ENCODE data around the gene CADM1. TPM values are rescaled to one million over a fixed set of nuclear protein-coding genes. Genes with fewer than 3 reads are reported as not detected.

The CADM1 gene
- total RNA-seq, 2 donors from 2014 or later, result 0.81 to 2.2 TPM

DNA sequence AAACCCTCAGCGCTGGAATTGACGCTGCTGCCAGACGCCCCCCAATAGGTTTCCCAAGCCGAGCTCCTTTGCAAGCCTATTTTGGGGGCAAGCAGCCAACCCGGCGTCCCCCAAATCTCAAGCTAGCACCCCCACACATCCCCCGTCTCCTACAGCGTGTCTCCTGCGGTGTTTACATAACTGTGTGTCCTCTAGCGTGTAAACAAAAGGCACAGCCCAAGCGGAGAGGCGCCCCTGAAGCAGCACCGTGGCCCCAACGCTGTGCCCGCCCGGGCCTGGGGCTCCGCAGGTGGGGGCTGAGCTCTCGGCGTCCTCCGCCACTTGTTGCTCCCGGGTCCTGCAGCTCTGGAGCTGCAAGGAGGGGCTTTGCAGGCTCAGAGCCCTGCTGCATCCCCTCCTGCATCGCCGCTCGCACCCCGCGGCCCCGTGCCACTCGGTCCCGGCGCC lies 1.6 kb downstream of the CADM1 start:
- Mint-ChIP-seq H3K4me1 (no peaks in the 10 kb centered on the region), H3K27ac (no peak overlapping the region), H3K27me3 (peaks cover 32% of the 10 kb centered on the region), H3K4me3 (no peak overlapping the region), H3K36me3 (ENCODE audit: low read depth) (peaks cover 2% of the 10 kb centered on the region)
- no peaks in the 10 kb centered on the region for H3K9me3 ChIP-seq (ENCODE audit: control insufficient read depth, low read length, poor library complexity, severe bottlenecking)
- no peak for DNase-seq
- no peak for ATAC-seq

DNA sequence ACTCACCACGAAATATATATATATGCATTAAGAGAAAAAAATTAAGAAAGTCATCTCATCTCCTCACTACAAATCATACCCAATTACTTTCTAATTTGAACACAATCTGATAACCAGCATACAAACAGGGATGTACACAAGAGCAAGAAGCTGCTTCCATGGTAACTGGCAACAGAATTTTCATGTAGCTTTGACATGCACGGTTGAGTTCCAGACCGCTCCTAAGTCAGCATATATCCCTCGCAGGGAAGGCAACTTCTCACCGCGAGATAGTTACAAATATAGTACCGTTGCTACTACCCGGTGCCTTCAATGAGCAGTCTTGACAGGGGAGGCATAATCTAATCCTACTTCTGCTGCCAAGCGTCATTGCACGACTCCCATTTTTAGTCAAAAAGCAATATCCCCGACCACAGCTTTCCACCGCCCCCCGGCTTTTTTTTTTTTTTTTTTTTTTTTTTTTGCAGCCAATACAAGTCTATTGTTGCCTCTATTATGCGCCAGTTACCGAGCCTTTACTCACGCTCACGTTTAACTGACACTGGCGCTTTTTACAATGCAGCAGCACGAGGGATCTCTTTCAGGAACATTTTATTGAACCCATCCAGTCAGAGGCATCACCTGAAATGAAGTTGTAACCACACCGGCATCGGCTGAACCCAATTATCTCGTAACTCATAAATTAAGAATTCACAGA lies 2.2 kb downstream of the CADM1 start:
- DNase-seq (no peak), ATAC-seq (no peak)
- Mint-ChIP-seq H3K27me3 (peaks cover 31% of the 10 kb centered on the region), H3K27ac (no peak overlapping the region), H3K4me3 (no peak overlapping the region), H3K4me1 (no peaks in the 10 kb centered on the region), H3K36me3 (ENCODE audit: low read depth) (peaks cover 2% of the 10 kb centered on the region)
- H3K9me3 ChIP-seq (ENCODE audit: control insufficient read depth, low read length, poor library complexity, severe bottlenecking), result no peaks in the 10 kb centered on the region

DNA sequence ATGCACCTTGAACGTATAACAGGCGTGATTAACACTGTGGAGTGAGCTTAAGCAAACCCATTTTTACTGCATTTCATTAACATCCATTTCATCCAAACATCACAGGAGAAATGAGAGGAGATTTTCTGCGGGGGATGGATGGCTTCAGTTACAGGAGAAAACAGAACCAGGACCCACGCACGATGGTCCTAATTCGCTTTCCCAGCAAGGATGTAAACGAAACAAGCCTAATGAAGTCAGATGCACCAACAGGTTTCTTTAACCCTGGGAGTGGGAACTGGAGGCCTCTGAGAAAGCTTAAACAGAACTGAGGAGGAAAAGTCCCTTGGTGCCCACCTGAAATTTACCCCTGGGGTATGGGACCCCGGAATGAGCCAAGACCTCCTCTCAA lies 2.7 kb downstream of the CADM1 start:
- no peaks in the 10 kb centered on the region for H3K9me3 ChIP-seq (ENCODE audit: control insufficient read depth, low read length, poor library complexity, severe bottlenecking)
- ATAC-seq (no peak), DNase-seq (no peak)
- Mint-ChIP-seq H3K36me3 (ENCODE audit: low read depth) (peaks cover 2% of the 10 kb centered on the region), H3K27ac (no peak overlapping the region), H3K4me3 (no peak overlapping the region), H3K4me1 (no peaks in the 10 kb centered on the region), H3K27me3 (peaks cover 30% of the 10 kb centered on the region)

DNA sequence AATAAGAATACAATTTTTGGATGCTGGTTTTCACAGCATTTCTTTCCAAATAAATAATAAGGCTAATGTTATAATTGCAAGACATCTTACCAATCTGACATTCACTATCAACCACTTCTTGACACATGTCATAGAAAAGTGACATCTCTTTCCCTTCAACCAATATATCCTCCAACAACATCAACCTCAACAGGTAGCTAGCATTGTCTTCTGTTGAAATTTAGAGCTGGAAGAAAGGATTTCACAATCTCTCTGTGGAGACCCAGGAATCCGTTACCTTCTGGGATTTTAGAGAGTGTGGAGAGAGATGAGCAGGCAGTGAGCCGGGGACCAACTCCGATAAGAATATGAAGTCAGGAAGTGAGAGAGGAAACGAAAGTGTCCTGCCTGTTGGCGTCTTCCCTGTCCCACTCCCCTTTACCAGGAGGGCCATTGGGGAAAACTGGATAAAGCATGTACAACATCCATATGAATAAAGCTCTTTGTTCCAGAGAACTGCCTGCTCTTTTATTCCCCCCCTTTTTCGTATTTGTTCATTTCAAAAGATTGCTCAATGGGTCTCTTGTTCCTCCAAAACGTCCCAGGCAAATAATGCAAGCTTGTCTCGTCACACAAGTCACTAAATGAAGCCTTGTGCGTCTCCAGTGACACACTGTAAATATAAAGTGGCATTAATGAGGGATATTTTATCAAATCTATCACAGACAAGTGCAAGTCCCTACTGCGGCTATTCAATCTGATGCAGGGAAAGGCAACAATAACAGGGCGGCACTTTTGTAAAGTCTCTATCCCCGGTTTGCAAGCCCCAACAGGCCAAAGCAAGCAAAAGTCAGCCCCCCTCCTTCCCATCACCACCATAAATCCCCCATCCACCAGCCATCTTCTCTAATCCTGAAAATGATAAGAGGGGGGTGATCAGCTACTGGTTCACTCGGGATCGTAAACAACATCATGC lies 3.4 kb downstream of the CADM1 start:
- H3K9me3 ChIP-seq (ENCODE audit: control insufficient read depth, low read length, poor library complexity, severe bottlenecking), result no peaks in the 10 kb centered on the region
- ATAC-seq (no peak), DNase-seq (no peak)
- Mint-ChIP-seq H3K27ac (no peak overlapping the region), H3K4me1 (no peaks in the 10 kb centered on the region), H3K36me3 (ENCODE audit: low read depth) (peaks cover 2% of the 10 kb centered on the region), H3K4me3 (no peak overlapping the region), H3K27me3 (peaks cover 30% of the 10 kb centered on the region)

DNA sequence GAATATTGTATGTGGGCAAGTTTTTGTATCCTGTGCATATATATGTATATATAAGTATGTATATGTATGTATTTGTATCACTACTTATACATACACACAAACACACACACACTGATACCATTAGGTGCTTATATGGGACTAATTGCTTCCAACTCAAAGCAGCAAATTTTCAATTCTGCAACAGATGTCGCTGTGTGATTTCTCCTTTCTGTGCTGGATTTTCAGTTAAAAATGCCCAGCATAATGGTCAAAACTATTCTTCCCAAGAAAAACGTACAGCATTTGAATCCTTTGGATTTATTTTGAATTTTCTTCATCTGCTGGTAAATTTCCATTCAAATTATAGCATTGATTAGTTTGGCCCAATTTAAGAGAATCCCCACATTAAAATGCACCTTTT lies 4.3 kb downstream of the CADM1 start:
- ATAC-seq, result no peak
- H3K4me3 Mint-ChIP-seq, result no peak overlapping the region

DNA sequence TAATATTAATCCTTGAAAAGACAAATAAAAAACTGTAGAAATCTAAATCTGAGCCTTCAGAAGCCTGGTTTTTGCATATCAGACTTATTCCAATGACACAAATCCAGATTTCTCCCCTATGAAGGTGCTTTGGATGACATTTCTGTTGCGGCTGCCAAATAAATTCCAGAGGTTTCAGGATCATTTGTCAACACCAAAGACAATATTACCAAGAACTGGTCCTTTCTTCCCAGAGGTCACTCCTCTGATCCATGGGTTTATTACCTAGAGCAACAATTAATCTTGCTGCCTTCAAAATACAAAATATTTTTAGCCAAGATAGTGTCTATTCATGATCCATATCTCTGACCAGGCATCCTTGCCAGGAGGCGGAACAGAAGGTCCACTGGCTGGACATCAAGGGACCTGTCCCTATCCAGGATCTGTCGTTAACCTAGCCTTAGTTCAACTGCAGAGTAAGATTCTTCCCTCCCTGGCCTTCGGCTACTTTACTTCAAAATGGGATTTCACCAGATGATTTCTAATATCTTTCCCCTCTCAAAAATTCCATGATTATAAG lies 4.9 kb downstream of the CADM1 start:
- H3K27me3 Mint-ChIP-seq, result peaks cover 24% of the 10 kb centered on the region
- H3K4me3 Mint-ChIP-seq, result no peak overlapping the region
- H3K36me3 Mint-ChIP-seq (ENCODE audit: low read depth), result no peaks in the 10 kb centered on the region
- no peak for DNase-seq
- no peak for ATAC-seq
- H3K4me1 Mint-ChIP-seq, result no peaks in the 10 kb centered on the region
- no peaks in the 10 kb centered on the region for H3K9me3 ChIP-seq (ENCODE audit: control insufficient read depth, low read length, poor library complexity, severe bottlenecking)
- H3K27ac Mint-ChIP-seq, result no peak overlapping the region

More for the DNA sequence above, 4.3 kb downstream of the CADM1 start:
- Mint-ChIP-seq H3K27me3 (peaks cover 28% of the 10 kb centered on the region), H3K27ac (no peak overlapping the region), H3K36me3 (ENCODE audit: low read depth) (peaks cover 2% of the 10 kb centered on the region), H3K4me1 (no peaks in the 10 kb centered on the region)
- no peak for DNase-seq
- H3K9me3 ChIP-seq (ENCODE audit: control insufficient read depth, low read length, poor library complexity, severe bottlenecking), result no peaks in the 10 kb centered on the region

DNA sequence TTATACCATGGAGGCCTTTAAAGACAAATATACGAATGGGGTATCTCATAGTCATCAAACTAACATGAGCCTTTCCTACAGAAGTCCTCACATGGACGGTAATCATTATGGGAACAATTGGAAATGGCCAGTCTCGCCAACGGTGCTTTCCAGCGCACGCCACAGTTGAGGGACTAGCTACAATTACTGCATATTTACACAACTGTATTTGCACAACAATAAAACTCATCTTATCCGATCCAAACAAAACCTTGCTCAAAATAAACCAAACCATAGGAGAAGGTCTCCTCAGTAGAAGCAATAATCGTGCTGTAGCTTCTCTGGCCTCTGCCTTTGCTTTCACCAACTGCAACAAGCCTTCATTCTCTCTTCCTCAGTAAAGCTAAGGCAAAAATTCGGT lies 5.9 kb downstream of the CADM1 start:
- H3K4me1 Mint-ChIP-seq, result no peaks in the 10 kb centered on the region
- H3K9me3 ChIP-seq (ENCODE audit: control insufficient read depth, low read length, poor library complexity, severe bottlenecking), result no peaks in the 10 kb centered on the region
- H3K4me3 Mint-ChIP-seq, result no peak overlapping the region
- H3K27me3 Mint-ChIP-seq, result peaks cover 24% of the 10 kb centered on the region
- ATAC-seq, result no peak
- no peak for DNase-seq
- no peaks in the 10 kb centered on the region for H3K36me3 Mint-ChIP-seq (ENCODE audit: low read depth)
- H3K27ac Mint-ChIP-seq, result no peak overlapping the region

DNA sequence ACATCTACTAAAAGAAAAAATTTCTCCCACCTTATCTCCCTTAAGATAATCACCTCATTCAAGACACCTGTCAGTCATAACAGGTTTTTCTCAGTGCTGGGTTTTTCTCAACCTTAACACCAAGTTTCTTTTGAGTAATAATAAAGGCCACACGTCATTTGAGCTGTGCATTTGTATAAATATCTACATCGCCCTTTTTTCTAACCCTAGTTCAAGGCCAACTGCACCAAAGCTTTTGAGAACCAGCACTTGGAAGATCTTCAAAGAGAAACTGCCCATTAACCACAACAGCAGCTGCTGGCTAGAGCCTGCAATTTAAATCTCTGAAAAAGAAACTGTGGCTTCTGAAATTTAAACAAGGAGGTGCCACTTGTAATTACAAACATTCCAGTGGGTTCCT lies 6.9 kb downstream of the CADM1 start:
- Mint-ChIP-seq H3K4me3 (no peak overlapping the region), H3K36me3 (ENCODE audit: low read depth) (no peaks in the 10 kb centered on the region), H3K4me1 (no peaks in the 10 kb centered on the region), H3K27me3 (peaks cover 24% of the 10 kb centered on the region), H3K27ac (no peak overlapping the region)
- H3K9me3 ChIP-seq (ENCODE audit: control insufficient read depth, low read length, poor library complexity, severe bottlenecking), result no peaks in the 10 kb centered on the region
- no peak for DNase-seq
- ATAC-seq, result no peak

DNA sequence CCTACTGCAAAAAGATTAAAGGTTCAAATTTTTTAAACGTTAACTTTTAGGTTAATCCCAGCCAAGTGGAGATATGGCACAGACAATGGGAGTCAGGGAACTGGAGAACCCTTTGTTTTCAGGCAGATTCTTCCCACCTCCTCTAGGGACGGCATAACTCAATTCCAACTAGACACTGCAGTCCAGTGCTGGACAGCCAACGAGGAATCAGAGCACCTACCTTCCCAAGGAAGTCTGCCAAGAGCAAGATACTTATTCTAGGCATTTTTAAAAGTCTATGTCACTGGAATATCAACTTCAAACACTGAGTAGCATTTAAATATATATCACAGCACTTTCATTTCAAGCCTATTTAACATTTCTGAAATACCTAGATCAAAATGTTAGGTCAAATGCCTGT lies 7.3 kb downstream of the CADM1 start:
- no peak for DNase-seq

DNA sequence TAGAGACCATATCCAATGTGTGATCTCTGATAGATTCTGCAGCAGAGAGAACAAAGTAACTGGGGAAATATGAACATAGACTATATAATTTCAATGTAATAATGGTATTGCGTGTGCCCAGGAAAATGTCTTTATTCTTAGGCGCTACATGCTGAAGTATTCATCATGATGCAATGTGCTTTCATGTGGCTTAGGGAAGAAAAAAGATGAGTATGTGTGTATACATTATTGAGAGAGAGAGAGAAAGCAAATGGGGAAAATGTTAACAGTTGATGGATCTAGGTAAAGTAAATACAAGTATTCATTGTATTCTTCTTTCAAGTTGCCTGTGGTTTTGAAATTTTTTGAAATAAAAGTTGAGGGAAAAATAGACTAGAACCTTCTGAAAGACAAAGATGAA lies 10.3 kb downstream of the CADM1 start:
- no peak overlapping the region for H3K4me3 Mint-ChIP-seq
- no peak overlapping the region for H3K27ac Mint-ChIP-seq
- H3K4me1 Mint-ChIP-seq, result no peaks in the 10 kb centered on the region
- DNase-seq, result no peak
- H3K9me3 ChIP-seq (ENCODE audit: control insufficient read depth, low read length, poor library complexity, severe bottlenecking), result no peaks in the 10 kb centered on the region
- peaks cover 18% of the 10 kb centered on the region for H3K27me3 Mint-ChIP-seq
- no peaks in the 10 kb centered on the region for H3K36me3 Mint-ChIP-seq (ENCODE audit: low read depth)
- no peak for ATAC-seq

More for the DNA sequence above, 7.3 kb downstream of the CADM1 start:
- H3K36me3 Mint-ChIP-seq (ENCODE audit: low read depth), result no peaks in the 10 kb centered on the region
- H3K4me1 Mint-ChIP-seq, result no peaks in the 10 kb centered on the region
- peaks cover 24% of the 10 kb centered on the region for H3K27me3 Mint-ChIP-seq
- no peak for ATAC-seq
- no peak overlapping the region for H3K4me3 Mint-ChIP-seq
- no peak overlapping the region for H3K27ac Mint-ChIP-seq
- H3K9me3 ChIP-seq (ENCODE audit: control insufficient read depth, low read length, poor library complexity, severe bottlenecking), result no peaks in the 10 kb centered on the region

DNA sequence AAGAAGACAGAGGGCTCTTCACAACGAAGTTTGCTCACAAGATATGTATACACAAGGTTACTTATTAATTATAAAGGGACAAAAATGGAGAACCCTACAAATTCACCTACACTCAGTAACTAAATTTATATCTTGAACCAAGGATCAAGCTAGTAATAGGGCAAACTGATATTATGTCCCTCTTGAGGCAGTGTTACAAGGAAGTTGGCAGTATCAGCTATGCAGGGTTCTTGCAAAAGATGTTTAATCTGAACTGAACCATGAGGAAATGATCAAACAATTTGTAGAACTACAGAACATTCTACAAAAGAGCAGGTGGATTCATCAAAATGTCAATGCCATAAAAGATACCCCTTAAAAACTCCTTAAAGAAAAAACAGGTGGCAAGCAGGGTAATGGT lies 10.7 kb downstream of the CADM1 start:
- no peak overlapping the region for H3K27ac Mint-ChIP-seq
- H3K4me3 Mint-ChIP-seq, result no peak overlapping the region
- no peaks in the 10 kb centered on the region for H3K4me1 Mint-ChIP-seq
- DNase-seq, result no peak
- H3K9me3 ChIP-seq (ENCODE audit: control insufficient read depth, low read length, poor library complexity, severe bottlenecking), result no peaks in the 10 kb centered on the region
- ATAC-seq, result no peak
- H3K36me3 Mint-ChIP-seq (ENCODE audit: low read depth), result no peaks in the 10 kb centered on the region
- peaks cover 14% of the 10 kb centered on the region for H3K27me3 Mint-ChIP-seq

DNA sequence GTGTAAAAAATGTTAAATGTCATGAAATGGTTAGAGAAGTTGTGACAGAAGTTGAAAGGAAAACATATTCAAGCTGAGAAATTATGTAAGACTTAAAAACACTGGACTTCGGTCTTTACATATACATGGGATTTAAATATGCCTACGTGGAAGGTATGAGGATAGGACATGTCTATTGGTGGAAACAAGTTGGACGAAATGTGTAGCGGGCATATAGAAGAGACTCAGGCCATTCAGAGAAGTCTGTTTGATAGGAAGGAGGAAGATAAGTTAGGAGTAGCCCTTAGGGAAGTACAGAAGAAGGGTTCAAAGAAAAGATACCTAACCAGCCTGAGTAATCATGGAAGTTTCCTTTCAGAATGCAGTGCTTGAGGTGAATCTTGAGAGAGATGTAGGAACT lies 14.7 kb downstream of the CADM1 start:
- no peak for DNase-seq
- Mint-ChIP-seq H3K36me3 (ENCODE audit: low read depth) (no peaks in the 10 kb centered on the region), H3K27ac (no peak overlapping the region), H3K27me3 (no peaks in the 10 kb centered on the region), H3K4me1 (no peaks in the 10 kb centered on the region), H3K4me3 (no peak overlapping the region)
- ATAC-seq, result no peak
- H3K9me3 ChIP-seq (ENCODE audit: control insufficient read depth, low read length, poor library complexity, severe bottlenecking), result no peaks in the 10 kb centered on the region

DNA sequence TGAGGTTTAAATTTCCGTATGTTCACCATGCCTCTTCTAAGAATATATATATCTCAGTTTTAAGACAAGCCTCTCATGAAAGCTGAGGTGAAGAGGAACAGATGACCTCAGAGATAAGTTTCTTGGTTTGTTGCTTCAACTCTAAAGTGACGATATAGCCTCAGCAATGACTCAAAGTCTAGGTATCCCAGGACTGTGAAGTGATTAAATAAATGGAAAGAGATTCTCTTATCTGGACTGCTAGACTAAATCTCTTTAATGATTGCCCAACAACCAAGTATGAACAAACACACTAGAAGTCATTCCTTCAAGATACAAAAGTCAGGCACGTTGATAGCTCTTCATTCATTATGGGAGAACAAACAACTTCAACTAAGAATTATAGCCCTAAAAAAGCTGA lies 15.3 kb downstream of the CADM1 start:
- no peak for DNase-seq

More for the DNA sequence above, 15.3 kb downstream of the CADM1 start:
- Mint-ChIP-seq H3K4me3 (no peak overlapping the region), H3K27me3 (no peaks in the 10 kb centered on the region), H3K27ac (no peak overlapping the region), H3K4me1 (no peaks in the 10 kb centered on the region), H3K36me3 (ENCODE audit: low read depth) (no peaks in the 10 kb centered on the region)
- no peaks in the 10 kb centered on the region for H3K9me3 ChIP-seq (ENCODE audit: control insufficient read depth, low read length, poor library complexity, severe bottlenecking)
- ATAC-seq, result no peak
